ENCODE results near the gene PGAP6.
"Not testable (repeated sequence)": the region's sequence is repeated elsewhere in the genome, so short reads cannot be mapped to it uniquely, and the experiment has no call there.

PGAP6 gene, protein sequence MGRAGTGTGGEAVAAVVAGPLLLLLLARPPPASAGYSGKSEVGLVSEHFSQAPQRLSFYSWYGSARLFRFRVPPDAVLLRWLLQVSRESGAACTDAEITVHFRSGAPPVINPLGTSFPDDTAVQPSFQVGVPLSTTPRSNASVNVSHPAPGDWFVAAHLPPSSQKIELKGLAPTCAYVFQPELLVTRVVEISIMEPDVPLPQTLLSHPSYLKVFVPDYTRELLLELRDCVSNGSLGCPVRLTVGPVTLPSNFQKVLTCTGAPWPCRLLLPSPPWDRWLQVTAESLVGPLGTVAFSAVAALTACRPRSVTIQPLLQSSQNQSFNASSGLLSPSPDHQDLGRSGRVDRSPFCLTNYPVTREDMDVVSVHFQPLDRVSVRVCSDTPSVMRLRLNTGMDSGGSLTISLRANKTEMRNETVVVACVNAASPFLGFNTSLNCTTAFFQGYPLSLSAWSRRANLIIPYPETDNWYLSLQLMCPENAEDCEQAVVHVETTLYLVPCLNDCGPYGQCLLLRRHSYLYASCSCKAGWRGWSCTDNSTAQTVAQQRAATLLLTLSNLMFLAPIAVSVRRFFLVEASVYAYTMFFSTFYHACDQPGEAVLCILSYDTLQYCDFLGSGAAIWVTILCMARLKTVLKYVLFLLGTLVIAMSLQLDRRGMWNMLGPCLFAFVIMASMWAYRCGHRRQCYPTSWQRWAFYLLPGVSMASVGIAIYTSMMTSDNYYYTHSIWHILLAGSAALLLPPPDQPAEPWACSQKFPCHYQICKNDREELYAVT

GRCh38 chr16:381789-382717 lies at the start of gene PGAP6:
Gene PGAP6, minus strand, starts transcription at chr16:381978. Its CDS starts 157 bp downstream, at chr16:381821.
- DNase-seq: peak; percentile 59

DNA sequence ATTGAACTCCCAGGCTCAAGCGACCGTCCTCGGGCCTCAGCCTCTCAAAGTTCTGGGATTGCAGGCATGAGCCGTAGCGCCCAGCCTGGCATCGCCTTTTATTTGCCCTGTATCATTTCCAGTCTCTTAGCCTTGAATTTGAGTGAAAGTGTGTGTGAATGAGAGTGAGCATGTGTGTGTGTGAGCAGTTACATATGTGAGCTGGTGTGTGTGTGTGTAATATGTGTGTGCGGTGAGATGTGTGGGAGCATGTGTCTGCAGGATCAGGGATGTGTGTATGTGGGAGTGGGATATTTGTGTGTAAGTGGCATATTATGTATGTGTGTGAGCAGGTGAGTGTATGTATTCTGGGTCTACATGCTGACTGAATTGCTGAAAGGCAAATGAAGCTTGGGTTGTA lies 49.1 kb upstream of the PGAP6 start:
- DNase-seq: no peak

DNA sequence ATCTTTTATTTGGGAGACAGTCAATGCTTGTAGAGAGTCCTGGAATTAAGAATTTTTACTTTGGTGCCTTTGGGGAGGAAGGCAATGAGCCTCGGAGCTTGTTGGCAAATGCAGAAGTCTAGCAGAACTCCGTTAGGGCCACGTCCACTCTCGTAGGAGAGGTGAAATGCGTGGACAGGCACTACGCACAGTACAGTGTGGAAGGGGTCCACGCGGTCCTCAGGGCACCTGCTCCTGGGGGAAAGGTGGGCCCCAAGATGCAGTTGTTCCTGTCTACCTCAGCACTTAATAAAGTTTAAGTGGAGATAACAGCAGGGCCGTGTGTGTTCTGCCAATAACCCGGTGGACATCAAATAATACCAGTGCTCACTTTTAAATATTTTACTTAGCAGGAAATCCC lies 45.5 kb upstream of the PGAP6 start:
- no peak for DNase-seq

- DNase-seq: no peak
Observed at GRCh38 chr16:426906-427249, 45.1 kb upstream of the PGAP6 start.

- no peak for DNase-seq
Observed at GRCh38 chr16:426115-426905, 44.5 kb upstream of the PGAP6 start.

GRCh38 chr16:425740-426114 lies 43.9 kb upstream of the PGAP6 start:
- DNase-seq: no peak

GRCh38 chr16:425082-425718 lies 43.4 kb upstream of the PGAP6 start, which contains the start of gene RAB11FIP3:
Gene RAB11FIP3, plus strand, starts transcription at chr16:425649. Its CDS starts 358 bp downstream, at chr16:426007.
- DNase-seq: peak; percentile 79

- DNase-seq: no peak
Observed at GRCh38 chr16:424623-425081, 42.9 kb upstream of the PGAP6 start.

DNA sequence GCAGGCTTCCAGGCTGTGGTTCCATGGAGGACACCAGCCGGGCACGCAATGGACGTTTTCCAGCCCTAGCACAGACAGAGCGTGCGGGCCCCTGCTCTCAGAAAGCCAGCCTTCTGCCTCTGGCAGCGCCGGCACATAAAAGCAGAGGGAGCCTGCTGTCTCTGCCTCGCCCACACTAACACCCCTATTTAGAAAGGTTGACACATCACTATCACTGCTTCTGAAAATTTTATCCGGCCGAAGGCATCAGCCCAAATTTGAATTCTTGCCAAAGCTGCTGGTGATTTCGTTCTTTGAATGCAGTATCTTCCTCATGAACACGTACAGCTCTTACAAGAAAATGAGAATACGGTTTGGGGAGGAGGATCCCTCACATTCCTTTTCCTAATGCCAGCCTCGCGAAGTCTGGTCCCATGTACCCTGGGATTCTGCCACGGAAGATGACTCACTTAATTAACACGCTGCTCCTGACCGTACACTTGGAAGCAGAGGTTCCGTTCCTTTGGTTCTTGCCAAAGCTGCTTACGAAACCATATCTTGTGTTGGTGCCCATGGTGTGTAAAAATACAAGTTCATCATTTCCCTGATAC lies 42.4 kb upstream of the PGAP6 start:
- no peak for DNase-seq

GRCh38 chr16:422179-422578 lies 40.4 kb upstream of the PGAP6 start:
- not testable (repeated sequence) for DNase-seq

GRCh38 chr16:415170-415498 lies 33.4 kb upstream of the PGAP6 start:
- not testable (repeated sequence) for DNase-seq

GRCh38 chr16:414395-415169 lies 32.8 kb upstream of the PGAP6 start:
- no peak for DNase-seq

GRCh38 chr16:411576-412265 lies 29.9 kb upstream of the PGAP6 start:
- no peak for DNase-seq

DNA sequence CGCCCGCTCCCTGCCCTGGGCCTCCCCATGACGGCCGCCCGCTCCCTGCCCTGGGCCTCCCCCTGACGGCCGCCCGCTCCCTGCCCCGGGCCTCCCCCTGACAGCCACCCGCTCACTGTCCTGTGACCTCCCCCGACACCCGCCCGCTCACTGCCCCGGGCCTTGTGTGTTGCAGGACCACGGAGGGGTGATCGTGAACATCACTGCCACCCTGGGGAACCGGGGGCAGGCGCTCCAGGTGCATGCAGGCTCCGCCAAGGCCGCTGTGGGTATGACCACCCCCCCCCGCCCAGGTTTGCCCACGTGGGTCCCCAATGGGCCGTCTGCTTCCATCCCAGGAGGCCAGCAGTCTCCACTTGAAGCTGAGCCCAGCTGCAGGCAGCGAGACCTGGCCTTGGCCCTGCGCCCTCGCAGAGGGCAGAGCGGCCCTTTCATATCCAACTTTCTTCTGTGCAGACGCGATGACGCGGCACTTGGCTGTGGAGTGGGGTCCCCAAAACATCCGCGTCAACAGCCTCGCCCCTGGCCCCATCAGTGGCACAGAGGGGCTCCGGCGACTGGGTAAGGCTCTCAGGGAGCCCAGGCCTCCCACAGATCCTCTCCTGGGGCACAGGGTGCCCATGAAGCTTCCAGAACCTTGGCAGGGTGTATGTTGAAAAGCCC lies 28.9 kb upstream of the PGAP6 start:
- peak; percentile 71 for DNase-seq

- no peak for DNase-seq
Observed at GRCh38 chr16:407253-407652, 25.5 kb upstream of the PGAP6 start.

GRCh38 chr16:405548-406506 lies 24.0 kb upstream of the PGAP6 start:
- DNase-seq: no peak

DNA sequence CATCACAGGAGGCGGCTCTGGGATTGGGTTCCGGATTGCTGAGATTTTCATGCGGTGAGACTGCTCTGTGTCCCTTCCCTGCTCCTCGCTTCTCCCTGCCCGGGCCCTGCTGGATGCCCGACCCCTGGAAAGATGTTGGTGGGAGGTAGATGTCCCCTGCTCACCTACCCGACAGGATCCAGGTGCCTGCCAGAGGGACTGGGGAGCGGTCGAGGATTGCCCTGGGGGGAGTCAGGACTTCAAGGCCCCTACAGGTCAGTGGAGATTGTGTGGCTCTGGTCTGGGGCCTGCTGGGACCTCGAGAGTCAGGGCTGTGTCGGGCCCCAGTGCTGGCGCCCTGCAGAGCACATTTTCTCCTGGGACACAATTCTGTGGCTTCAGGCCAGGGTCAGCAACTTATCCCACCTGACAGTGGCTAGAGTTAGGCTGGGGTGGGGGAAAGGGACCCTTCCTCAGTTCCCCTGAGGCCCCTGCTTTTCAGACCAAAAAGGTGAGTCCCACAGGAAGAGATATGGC lies 23.3 kb upstream of the PGAP6 start:
- DNase-seq: no peak
